SU-DHL-6 (cell line): ENCODE measurements around the gene WASF3.
A peak's percentile ranks its signal among the peaks of the same experiment; 100 is the strongest.

ENCODE experiments used
- H2AFZ ChIP-seq: fragments of 200-600 bp; sonication (generic); 2 replicates; pipeline ENCODE4 v1.6.1; 2014; ENCODE audit warnings: low read depth, mild to moderate bottlenecking, moderate library complexity, mixed read lengths, antibody characterized with exemption, low read length; ENCODE audit not compliant: severe bottlenecking
- H3F3A ChIP-seq: fragments of 200-600 bp; shearing (Covaris generic); 2 replicates; pipeline ENCODE4 v1.6.0; 2016; ENCODE audit warnings: antibody characterized with exemption, mild to moderate bottlenecking; ENCODE audit not compliant: insufficient read depth
- H3K27ac ChIP-seq: fragments of 200-600 bp; sonication (generic); 2 replicates; pipeline ENCODE4 v1.5.1; 2016; ENCODE audit warnings: low read depth, mild to moderate bottlenecking, low read length, moderate library complexity, mixed read lengths
- H3K27me3 ChIP-seq: fragments of 200-600 bp; sonication (generic), shearing (Covaris generic); 2 replicates; pipeline ENCODE4 v1.6.0; 2014; ENCODE audit warnings: mild to moderate bottlenecking, low read length
- H3K36me3 ChIP-seq: fragments of 200-600 bp; sonication (generic); 2 replicates; pipeline ENCODE4 v1.6.1; 2014; ENCODE audit warnings: mild to moderate bottlenecking, low read length, mixed read lengths
- H3K4me2 ChIP-seq: fragments of 300-600, 200-600 bp; shearing (Covaris generic), sonication (generic); 2 replicates; pipeline ENCODE4 v1.6.0; 2014; ENCODE audit warnings: low read length, low read depth, mild to moderate bottlenecking; ENCODE audit not compliant: poor library complexity, severe bottlenecking
- H3K4me3 ChIP-seq: fragments of 200-600 bp; sonication (generic); 2 replicates; pipeline ENCODE4 v1.5.1; 2014; ENCODE audit warnings: antibody characterized with exemption, low read length, mild to moderate bottlenecking, mixed read lengths; ENCODE audit not compliant: insufficient read depth, poor library complexity, severe bottlenecking
- H3K79me2 ChIP-seq: fragments of 200-600 bp; sonication (generic); 2 replicates; pipeline ENCODE4 v1.6.1; 2014; ENCODE audit warnings: mild to moderate bottlenecking, low read length, moderate library complexity; ENCODE audit not compliant: insufficient read depth
- H3K9ac ChIP-seq: fragments of 200-600 bp; sonication (generic); 2 replicates; pipeline ENCODE4 v1.7.0; 2014; ENCODE audit warnings: mild to moderate bottlenecking, low read length
- H3K9me2 ChIP-seq: fragments of 200-600 bp; sonication (generic); replicated peaks from 2 replicates; pipeline ENCODE4 v1.6.1; 2014; ENCODE audit warnings: low read length; ENCODE audit not compliant: insufficient read depth
- H3K9me3 ChIP-seq: fragments of 200-600 bp; sonication (generic); 2 replicates; pipeline ENCODE4 v1.6.1; 2014; ENCODE audit warnings: low read length, mixed read lengths; ENCODE audit not compliant: insufficient read depth
- H4K20me1 ChIP-seq: fragments of 200-600 bp; sonication (generic); 2 replicates; pipeline ENCODE4 v1.6.1; 2014; ENCODE audit warnings: low read depth, mild to moderate bottlenecking, antibody characterized with exemption, low read length, moderate library complexity, mixed read lengths
- CTCF ChIP-seq: fragments of 200-600 bp; sonication (generic); IDR thresholded peaks from one replicate; pipeline ENCODE4 v1.5.1; 2017; ENCODE audit warnings: antibody characterized with exemption, mild to moderate bottlenecking, low read length, moderate library complexity; ENCODE audit not compliant: insufficient read depth, poor library complexity, severe bottlenecking
- EZH2phosphoT487 ChIP-seq: fragments of 200-600 bp; sonication (generic), shearing (Covaris generic); conservative IDR thresholded peaks from 2 replicates; pipeline ENCODE4 v1.6.1; 2018; ENCODE audit warnings: mild to moderate bottlenecking, antibody characterized with exemption, low read length, moderate library complexity, mixed read lengths

Gene WASF3

GRCh38 chr13:26605845-26606244, 48.4 kb downstream of the WASF3 start:
- no peak overlapping the region for H3K27ac ChIP-seq

GRCh38 chr13:26606631-26607030, 49.1 kb downstream of the WASF3 start:
- TF ChIP-seq CTCF (no peak), EZH2phosphoT487 (no peak)
- Histone ChIP-seq H3K4me2 (no peak overlapping the region), H3K27ac (no peak overlapping the region), H3F3A (no peaks in the 10 kb centered on the region), H3K9me2 (no peaks in the 10 kb centered on the region), H3K4me3 (no peak overlapping the region), H3K9me3 (no peaks in the 10 kb centered on the region), H3K9ac (no peak overlapping the region), H3K27me3 (no peaks in the 10 kb centered on the region), H2AFZ (no peak overlapping the region), H3K36me3 (no peaks in the 10 kb centered on the region), H3K79me2 (no peaks in the 10 kb centered on the region), H4K20me1 (no peaks in the 10 kb centered on the region)

More at GRCh38 chr13:26605845-26606244, 48.4 kb downstream of the WASF3 start:
- no peaks in the 10 kb centered on the region for H3K9me2 ChIP-seq
- H3K9ac ChIP-seq, result no peak overlapping the region
- H3K79me2 ChIP-seq, result no peaks in the 10 kb centered on the region
- H3K9me3 ChIP-seq, result no peaks in the 10 kb centered on the region
- no peaks in the 10 kb centered on the region for H4K20me1 ChIP-seq
- H3K4me3 ChIP-seq, result no peak overlapping the region
- no peaks in the 10 kb centered on the region for H3K27me3 ChIP-seq
- no peak overlapping the region for H2AFZ ChIP-seq
- TF ChIP-seq CTCF (peak; percentile 23), EZH2phosphoT487 (no peak)
- no peak overlapping the region for H3K4me2 ChIP-seq
- no peaks in the 10 kb centered on the region for H3F3A ChIP-seq
- H3K36me3 ChIP-seq, result no peaks in the 10 kb centered on the region

GRCh38 chr13:26614721-26615120, 57.2 kb downstream of the WASF3 start:
- Histone ChIP-seq H3K27ac (no peak overlapping the region), H2AFZ (no peak overlapping the region), H3K4me3 (no peak overlapping the region), H3K79me2 (no peaks in the 10 kb centered on the region), H3K4me2 (no peak overlapping the region), H4K20me1 (no peaks in the 10 kb centered on the region), H3F3A (no peaks in the 10 kb centered on the region), H3K9me3 (no peaks in the 10 kb centered on the region), H3K9me2 (no peaks in the 10 kb centered on the region), H3K27me3 (no peaks in the 10 kb centered on the region), H3K9ac (no peak overlapping the region), H3K36me3 (no peaks in the 10 kb centered on the region)
- TF ChIP-seq EZH2phosphoT487, result no peak
- no peak for TF ChIP-seq CTCF

GRCh38 chr13:26616126-26616525, 58.6 kb downstream of the WASF3 start:
- TF ChIP-seq EZH2phosphoT487 (no peak), CTCF (no peak)
- Histone ChIP-seq H3K79me2 (no peaks in the 10 kb centered on the region), H4K20me1 (no peaks in the 10 kb centered on the region)

More at GRCh38 chr13:26616126-26616525, 58.6 kb downstream of the WASF3 start:
- no peak overlapping the region for H3K4me3 ChIP-seq
- H3K9ac ChIP-seq, result no peak overlapping the region
- H2AFZ ChIP-seq, result no peak overlapping the region
- no peaks in the 10 kb centered on the region for H3F3A ChIP-seq
- no peaks in the 10 kb centered on the region for H3K27me3 ChIP-seq
- no peaks in the 10 kb centered on the region for H3K9me2 ChIP-seq
- H3K36me3 ChIP-seq, result no peaks in the 10 kb centered on the region
- no peak overlapping the region for H3K27ac ChIP-seq
- no peak overlapping the region for H3K4me2 ChIP-seq
- H3K9me3 ChIP-seq, result no peaks in the 10 kb centered on the region
